ENCODE data around the gene ZBTB12. TPM values are rescaled to one million over a fixed set of nuclear protein-coding genes. Genes with fewer than 3 reads are reported as not detected.
"Not testable (repeated sequence)": the region's sequence is repeated elsewhere in the genome, so short reads cannot be mapped to it uniquely, and the experiment has no call there.

The ZBTB12 gene
- total RNA-seq, 1 donor from 2014 or later, result 2.7 TPM

DNA sequence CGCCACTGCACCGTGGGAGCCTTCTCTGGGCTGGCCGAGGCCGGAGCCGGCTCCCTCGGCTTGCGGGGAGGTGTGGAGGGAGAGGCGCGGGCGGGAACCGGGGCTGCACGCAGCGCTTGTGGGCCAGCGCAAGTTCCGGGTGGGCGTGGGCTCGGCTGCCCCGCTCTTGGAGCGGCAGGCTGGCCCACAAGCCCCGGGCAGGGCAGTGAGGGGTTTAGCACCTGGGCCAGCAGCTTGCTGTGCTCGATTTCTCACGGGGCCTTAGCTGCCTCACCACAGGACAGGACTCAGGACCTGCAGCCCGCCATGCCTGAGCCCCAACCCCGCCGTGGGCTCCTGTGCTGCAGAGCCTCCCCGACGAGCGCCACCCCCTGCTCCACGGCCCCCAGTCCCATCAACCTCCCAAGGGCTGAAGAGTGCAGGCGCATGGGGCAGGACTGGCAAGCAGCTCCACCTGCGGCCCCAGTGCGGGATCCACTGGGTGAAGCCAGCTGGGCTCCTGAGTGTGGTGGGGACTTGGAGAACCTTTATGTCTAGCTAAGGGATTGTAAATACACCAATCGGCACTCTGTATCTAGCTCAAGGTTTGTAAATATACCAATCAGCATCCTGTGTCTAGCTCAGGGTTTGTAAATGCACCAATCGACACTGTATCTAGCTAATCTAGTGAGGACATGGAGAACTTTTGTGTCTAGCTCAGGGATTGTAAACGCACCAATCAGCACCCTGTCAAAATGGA lies 49.7 kb downstream of the ZBTB12 start:
- not testable (repeated sequence) for DNase-seq (ENCODE audit: low read depth)

GRCh38 chr6:31851485-31851832 lies 50.4 kb downstream of the ZBTB12 start:
- DNase-seq (ENCODE audit: low read depth), result no peak

- DNase-seq (ENCODE audit: low read depth), result no peak
Observed at GRCh38 chr6:31850765-31851484, 51.0 kb downstream of the ZBTB12 start.

Other genes with a start within 250 kb of the ZBTB12 start
- gene BAG6, start 249.4 kb downstream of the ZBTB12 start, total RNA-seq, result 271 and 307 TPM in 2 replicates
- gene APOM, start 246.2 kb downstream of the ZBTB12 start, total RNA-seq, result 2.9 and 4.2 TPM in 2 replicates
- 20.6 and 24.0 TPM in 2 replicates for gene C6orf47, start 241.3 kb downstream of the ZBTB12 start, total RNA-seq
- gene GPANK1, start 237.1 kb downstream of the ZBTB12 start, total RNA-seq, result 8.6 and 12.9 TPM in 2 replicates
- gene CSNK2B, start 236.0 kb downstream of the ZBTB12 start, total RNA-seq, result 211 and 248 TPM in 2 replicates
- gene LY6G5B, start 232.1 kb downstream of the ZBTB12 start, total RNA-seq, result 2.9 and 4.0 TPM in 2 replicates
- gene LY6G5C, start 221.0 kb downstream of the ZBTB12 start, total RNA-seq, result 2.7 and 3.4 TPM in 2 replicates
- 58.9 and 66.0 TPM in 2 replicates for gene ABHD16A, start 198.8 kb downstream of the ZBTB12 start, total RNA-seq
- gene LY6G6F, start 195.2 kb downstream of the ZBTB12 start, total RNA-seq, result not detected in 2 replicates
- not detected in 2 replicates for gene LY6G6D, start 186.7 kb downstream of the ZBTB12 start, total RNA-seq
- gene LY6G6C, start 180.3 kb downstream of the ZBTB12 start, total RNA-seq, result not detected in 2 replicates
- not detected in 2 replicates for gene MPIG6B, start 178.7 kb downstream of the ZBTB12 start, total RNA-seq
- gene DDAH2, start 172.8 kb downstream of the ZBTB12 start, total RNA-seq, result 120 and 142 TPM in 2 replicates
- gene CLIC1, start 165.6 kb downstream of the ZBTB12 start, total RNA-seq, result 257 and 425 TPM in 2 replicates
- 7.4 and 8.4 TPM in 2 replicates for gene MSH5, start 162.1 kb downstream of the ZBTB12 start, total RNA-seq
- gene SAPCD1, start 139.4 kb downstream of the ZBTB12 start, total RNA-seq, result 0.94 TPM in 1 of 2 replicates, not detected in the other
- gene VWA7, start 124.8 kb downstream of the ZBTB12 start, total RNA-seq, result 1.3 TPM in 1 of 2 replicates, not detected in the other
- 56.4 and 62.2 TPM in 2 replicates for gene VARS1, start 106.3 kb downstream of the ZBTB12 start, total RNA-seq
- 28.7 and 38.8 TPM in 2 replicates for gene LSM2, start 95.1 kb downstream of the ZBTB12 start, total RNA-seq
- 2.6 and 3.6 TPM in 2 replicates for gene HSPA1L, start 86.8 kb downstream of the ZBTB12 start, total RNA-seq
- 109 and 131 TPM in 2 replicates for gene HSPA1A, start 86.5 kb downstream of the ZBTB12 start, total RNA-seq
- 86.3 and 98.7 TPM in 2 replicates for gene HSPA1B, start 74.3 kb downstream of the ZBTB12 start, total RNA-seq
- gene NEU1, start 39.3 kb downstream of the ZBTB12 start, total RNA-seq, result 128 and 187 TPM in 2 replicates
- 0.11 and 0.16 TPM in 2 replicates for gene SLC44A4, start 23.1 kb downstream of the ZBTB12 start, total RNA-seq
- gene EHMT2, start 4.4 kb downstream of the ZBTB12 start, total RNA-seq, result 33.7 and 36.4 TPM in 2 replicates
- 7.0 and 7.5 TPM in 2 replicates for gene C2, start 25.6 kb upstream of the ZBTB12 start, total RNA-seq
- gene CFB, start 44.0 kb upstream of the ZBTB12 start, total RNA-seq, result 1.8 and 6.6 TPM in 2 replicates
- 86.4 and 87.1 TPM in 2 replicates for gene NELFE, start 56.9 kb upstream of the ZBTB12 start, total RNA-seq
- gene SKIC2, start 57.1 kb upstream of the ZBTB12 start, total RNA-seq, result 32.1 and 37.3 TPM in 2 replicates
- 28.7 and 32.3 TPM in 2 replicates for gene DXO, start 70.1 kb upstream of the ZBTB12 start, total RNA-seq
- 3.5 and 4.2 TPM in 2 replicates for gene C4A, start 80.0 kb upstream of the ZBTB12 start, total RNA-seq
- gene C4B, start 112.7 kb upstream of the ZBTB12 start, total RNA-seq, result 3.0 and 6.7 TPM in 2 replicates
- gene CYP21A2, start 136.3 kb upstream of the ZBTB12 start, total RNA-seq, result not detected in 2 replicates
- gene TNXB, start 207.3 kb upstream of the ZBTB12 start, total RNA-seq, result 0.16 and 0.36 TPM in 2 replicates
- gene ATF6B, start 226.2 kb upstream of the ZBTB12 start, total RNA-seq, result 26.4 and 34.7 TPM in 2 replicates
- gene FKBPL, start 228.2 kb upstream of the ZBTB12 start, total RNA-seq, result 4.7 and 6.8 TPM in 2 replicates
- not detected in 2 replicates for gene PRRT1, start 249.9 kb upstream of the ZBTB12 start, total RNA-seq